H9 (cell line): ENCODE results near the gene LEFTY2. TPM values are rescaled to one million over a fixed set of nuclear protein-coding genes. Genes with fewer than 3 reads are reported as not detected.

Experiments used
- DNase-seq: peaks from one replicate; pipeline ENCODE4 v3.0.0-alpha.2; 2017
- H2AFZ ChIP-seq: one replicate; pipeline ENCODE4 v1.6.1; 2013; ENCODE audit warnings: mild to moderate bottlenecking, low read length, control low read depth, moderate library complexity
- H2AK5ac ChIP-seq: 2 replicates; pipeline ENCODE4 v1.6.1; 2013; ENCODE audit warnings: low read length, control low read depth, mixed read lengths; ENCODE audit not compliant: insufficient read length
- H2BK120ac ChIP-seq: one replicate; pipeline ENCODE4 v1.6.1; 2013; ENCODE audit warnings: low read depth, mild to moderate bottlenecking, low read length, control low read depth, inconsistent platforms; ENCODE audit not compliant: poor library complexity, severe bottlenecking
- H2BK12ac ChIP-seq: 2 replicates; pipeline ENCODE4 v1.6.1; 2013; ENCODE audit warnings: low read length, control low read depth, mixed read lengths, low read depth; ENCODE audit not compliant: insufficient read length
- H2BK15ac ChIP-seq: 2 replicates; pipeline ENCODE4 v1.6.1; 2013; ENCODE audit warnings: low read depth, low read length, control low read depth
- H2BK20ac ChIP-seq: one replicate; pipeline ENCODE4 v1.6.1; 2013; ENCODE audit warnings: low read depth, mild to moderate bottlenecking, low read length, control low read depth, inconsistent platforms; ENCODE audit not compliant: poor library complexity, severe bottlenecking
- H2BK5ac ChIP-seq: 2 replicates; pipeline ENCODE4 v1.6.1; 2013; ENCODE audit warnings: low read length, control low read depth, mixed read lengths; ENCODE audit not compliant: insufficient read length
- H3K14ac ChIP-seq: 2 replicates; pipeline ENCODE4 v1.6.1; 2013; ENCODE audit warnings: low read length, control low read depth; ENCODE audit not compliant: insufficient read depth
- H3K18ac ChIP-seq: 2 replicates; pipeline ENCODE4 v1.6.1; 2013; ENCODE audit warnings: low read depth, mild to moderate bottlenecking, mixed read lengths, low read length, control low read depth; ENCODE audit not compliant: insufficient read length
- H3K23ac ChIP-seq: 2 replicates; pipeline ENCODE4 v1.6.1; 2013; ENCODE audit warnings: low read length, control low read depth, mixed read lengths, low read depth; ENCODE audit not compliant: insufficient read length
- H3K23me2 ChIP-seq: 2 replicates; pipeline ENCODE4 v1.6.1; 2013; ENCODE audit warnings: low read depth, mild to moderate bottlenecking, mixed read lengths, low read length, control low read depth; ENCODE audit not compliant: insufficient read length, poor library complexity, severe bottlenecking
- H3K27ac ChIP-seq: 2 replicates; pipeline ENCODE4 v1.5.1; 2013; ENCODE audit warnings: low read length, control low read depth, mixed read lengths, low read depth; ENCODE audit not compliant: insufficient read length
- H3K27me3 ChIP-seq: 2 replicates; pipeline ENCODE4 v1.6.1; 2013; ENCODE audit warnings: low read length, control low read depth, inconsistent platforms; ENCODE audit not compliant: insufficient read depth
- H3K4ac ChIP-seq: 2 replicates; pipeline ENCODE4 v1.6.1; 2013; ENCODE audit warnings: low read depth, mild to moderate bottlenecking, control low read depth, inconsistent platforms, low read length, moderate library complexity
- H3K4me1 ChIP-seq: 2 replicates; pipeline ENCODE4 v1.6.1; 2013; ENCODE audit warnings: low read length, control low read depth, inconsistent platforms; ENCODE audit not compliant: insufficient read depth
- H3K4me2 ChIP-seq: 2 replicates; pipeline ENCODE4 v1.6.1; 2013; ENCODE audit warnings: low read length, control low read depth, mixed read lengths; ENCODE audit not compliant: insufficient read length, insufficient read depth
- H3K56ac ChIP-seq: 2 replicates; pipeline ENCODE4 v1.6.1; 2013; ENCODE audit warnings: low read depth, mild to moderate bottlenecking, mixed read lengths, low read length, control low read depth; ENCODE audit not compliant: insufficient read length
- H3K79me1 ChIP-seq: 2 replicates; pipeline ENCODE4 v1.6.1; 2013; ENCODE audit warnings: low read depth, mild to moderate bottlenecking, moderate library complexity, low read length, control low read depth, inconsistent platforms; ENCODE audit not compliant: insufficient read depth, poor library complexity, severe bottlenecking
- H3K79me2 ChIP-seq: 2 replicates; pipeline ENCODE4 v1.6.1; 2013; ENCODE audit warnings: low read length, control low read depth, inconsistent platforms; ENCODE audit not compliant: insufficient read depth
- H3K9ac ChIP-seq: 2 replicates; pipeline ENCODE4 v1.6.1; 2013; ENCODE audit warnings: low read length, control low read depth, mixed read lengths; ENCODE audit not compliant: insufficient read length; ENCODE audit errors: extremely low read depth
- H3K9me3 ChIP-seq: one replicate; pipeline ENCODE4 v1.6.1; 2013; ENCODE audit warnings: low read depth, low read length, inconsistent platforms; ENCODE audit not compliant: control insufficient read depth
- H3T11ph ChIP-seq: one replicate; pipeline ENCODE4 v1.6.1; 2013; ENCODE audit warnings: mild to moderate bottlenecking, low read length, control low read depth, inconsistent platforms
- H4K20me1 ChIP-seq: one replicate; pipeline ENCODE4 v1.6.1; 2013; ENCODE audit not compliant: control insufficient read depth, insufficient read length, insufficient read depth
- H4K5ac ChIP-seq: 2 replicates; pipeline ENCODE4 v1.6.1; 2013; ENCODE audit warnings: low read depth, mild to moderate bottlenecking, mixed read lengths, low read length, control low read depth; ENCODE audit not compliant: insufficient read length
- H4K8ac ChIP-seq: replicated peaks from 2 replicates; pipeline ENCODE4 v1.6.1; 2013; ENCODE audit warnings: low read length, control low read depth, mixed read lengths, low read depth; ENCODE audit not compliant: insufficient read length
- H4K91ac ChIP-seq: 2 replicates; pipeline ENCODE4 v1.6.1; 2013; ENCODE audit warnings: low read depth, mild to moderate bottlenecking, moderate library complexity, mixed read lengths, low read length, control low read depth; ENCODE audit not compliant: insufficient read length
- H3K27ac Mint-ChIP-seq, 3 experiments: 2 replicates in 2 of 3; 3 replicates in 1 of 3; pipeline ENCODE4 v1.8.0; 2020 to 2021; ENCODE audit warnings: mixed read lengths in 3 of 3, mild to moderate bottlenecking in 1 of 3, moderate library complexity in 1 of 3
- H3K27me3 Mint-ChIP-seq: 2 replicates; pipeline ENCODE4 v1.8.0; 2021; ENCODE audit warnings: low read depth, mild to moderate bottlenecking, moderate library complexity, mixed read lengths
- H3K36me3 Mint-ChIP-seq, 3 experiments: 2 replicates in 2 of 3; 3 replicates in 1 of 3; pipeline ENCODE4 v1.8.0; 2020 to 2021; ENCODE audit warnings: low read depth in 3 of 3, mixed read lengths in 3 of 3; ENCODE audit not compliant: insufficient read depth in 1 of 3
- H3K4me1 Mint-ChIP-seq, 2 experiments: 2 replicates each; pipeline ENCODE4 v1.8.0; 2020; ENCODE audit warnings: mixed read lengths in 2 of 2
- H3K4me3 Mint-ChIP-seq, 2 experiments: 2 replicates in 1 of 2; 3 replicates in 1 of 2; pipeline ENCODE4 v1.8.0; 2020 to 2021; ENCODE audit warnings: mild to moderate bottlenecking in 2 of 2, mixed read lengths in 2 of 2, moderate library complexity in 1 of 2
- H3K9me3 Mint-ChIP-seq, 2 experiments: 2 replicates in 1 of 2; 3 replicates in 1 of 2; pipeline ENCODE4 v1.8.0; 2020; ENCODE audit warnings: mild to moderate bottlenecking in 2 of 2, mixed read lengths in 2 of 2, moderate library complexity in 1 of 2
- CTCF ChIP-seq: fragments of 200-600 bp; sonication (generic); conservative IDR thresholded peaks from 3 replicates; pipeline ENCODE4 v1.8.0; 2021; ENCODE audit warnings: antibody characterized with exemption, mild to moderate bottlenecking
- WGBS: extraction: QIAGEN DNeasy Blood & Tissue Kit; methylation state at CpG from one replicate; pipeline ENCODE4 v1.1.7; 2013; ENCODE audit warnings: missing lambda C conversion rate, low lambda C conversion rate, mixed read lengths; ENCODE audit not compliant: insufficient read length; ENCODE audit errors: extremely low coverage; 5-methylcytosine and 5-hydroxymethylcytosine counted together
- total RNA-seq: library from RNA; stranded (reverse); gene quantifications from 2 replicates; pipeline ENCODE4 v1.2.1, GENCODE V29; 2021

Gene LEFTY2
- total RNA-seq, 1 experiment from 2014 or later = 16.3 TPM

GRCh38 chr1:225926551-225927113 is 14.4 kb downstream of the LEFTY2 start:
- TF ChIP-seq CTCF = no peak
- DNase-seq = no peak
- H2BK20ac ChIP-seq = no peak overlapping the region
- H3K27me3 ChIP-seq = no peaks in the 10 kb centered on the region
- no peak overlapping the region for H3K4me2 ChIP-seq
- H3K27ac ChIP-seq = no peak overlapping the region
- H3T11ph ChIP-seq = no peak overlapping the region
- no peak overlapping the region for H4K91ac ChIP-seq
- WGBS = no CpG with 5 or more reads among the region's 3 CpGs
- H2BK5ac ChIP-seq = no peak overlapping the region
- Mint-ChIP-seq H3K4me1 (peaks cover 10 to 19% of the 10 kb centered on the region in 2 experiments), H3K9me3 (no peaks in the 10 kb centered on the region), H3K27ac (peak overlapping the region in 1 of 3 experiments; percentile 68; a peak in 1 of 7 replicates), H3K4me3 (peak overlapping the region in 1 of 2 experiments; percentile 12; a peak in 1 of 5 replicates), H3K36me3 (peaks cover 13 to 18% (median 15%) of the 10 kb centered on the region in 3 experiments; a peak in 6 of 7 replicates), H3K27me3 (no peaks in the 10 kb centered on the region)
- no peak overlapping the region for H3K56ac ChIP-seq
- no peaks in the 10 kb centered on the region for H3K9me3 ChIP-seq
- no peak overlapping the region for H2BK120ac ChIP-seq
- H3K4ac ChIP-seq = no peak overlapping the region
- H2AK5ac ChIP-seq = no peak overlapping the region
- H3K14ac ChIP-seq = no peak overlapping the region
- H3K4me1 ChIP-seq = no peaks in the 10 kb centered on the region
- no peak overlapping the region for H2BK12ac ChIP-seq
- peaks cover 5% of the 10 kb centered on the region; the same call in 1 of the 2 replicates for H3K79me2 ChIP-seq
- no peak overlapping the region for H3K18ac ChIP-seq
- no peaks in the 10 kb centered on the region for H3K79me1 ChIP-seq
- no peak overlapping the region for H2AFZ ChIP-seq
- H3K23ac ChIP-seq = no peak overlapping the region
- no peak overlapping the region for H3K9ac ChIP-seq
- peaks cover 3% of the 10 kb centered on the region for H4K20me1 ChIP-seq
- H3K23me2 ChIP-seq = peaks cover 4% of the 10 kb centered on the region
- H4K8ac ChIP-seq = no peak overlapping the region
- H2BK15ac ChIP-seq = no peak overlapping the region
- H4K5ac ChIP-seq = no peak overlapping the region
